Stimulated activated CD8-positive, alpha-beta memory T cell treated with anti-CD3 and anti-CD28 coated beads, Interleukin-12 subunit alpha, Interleukin-12 subunit beta, amount 100 ng/mL, for 4 hours (primary cell): Measurements from ENCODE around the gene AMPD3.

ENCODE experiments used
- DNase-seq: peaks from one replicate; pipeline ENCODE4 v3.0.0-alpha.2; 2020; ENCODE audit warnings: low read depth

AMPD3 gene

DNA sequence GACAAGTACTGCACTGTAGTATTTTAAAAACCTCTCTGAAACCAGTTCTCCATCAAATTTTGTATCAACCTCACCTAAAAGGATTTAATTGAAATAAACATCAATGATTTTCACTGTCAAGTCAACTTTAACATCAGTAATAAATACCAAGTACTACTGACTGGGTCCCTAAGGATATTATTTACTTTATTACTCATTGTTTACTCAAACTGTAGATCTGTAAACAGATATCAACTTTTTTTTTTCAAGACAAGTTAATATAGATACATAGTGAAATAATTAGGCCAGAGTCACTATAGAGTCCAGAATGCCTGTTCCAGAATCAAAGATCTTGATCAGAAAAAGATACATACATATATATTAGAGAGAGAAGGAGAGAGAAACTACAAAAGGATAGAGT is 84.3 kb downstream of the AMPD3 start:
- DNase-seq, result no peak

DNA sequence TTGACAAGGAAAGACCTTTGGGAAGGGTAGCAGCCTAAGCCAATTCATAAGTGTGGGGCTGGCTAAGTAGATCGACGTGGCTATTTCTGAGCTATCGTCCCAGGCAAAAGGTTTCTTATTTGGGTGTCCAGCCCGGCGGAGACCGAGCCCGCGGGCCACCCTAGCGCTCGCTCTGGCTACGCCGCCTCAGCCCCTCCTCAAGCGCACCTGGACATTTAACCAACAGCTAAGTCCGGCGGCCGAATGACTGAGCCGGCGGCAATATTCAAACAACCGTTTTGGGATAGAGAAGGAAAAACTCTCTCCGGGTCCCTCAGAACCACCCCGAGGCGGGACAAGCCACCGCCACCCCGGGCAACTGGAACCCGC is 85.5 kb downstream of the AMPD3 start:
- DNase-seq, result no peak

DNA sequence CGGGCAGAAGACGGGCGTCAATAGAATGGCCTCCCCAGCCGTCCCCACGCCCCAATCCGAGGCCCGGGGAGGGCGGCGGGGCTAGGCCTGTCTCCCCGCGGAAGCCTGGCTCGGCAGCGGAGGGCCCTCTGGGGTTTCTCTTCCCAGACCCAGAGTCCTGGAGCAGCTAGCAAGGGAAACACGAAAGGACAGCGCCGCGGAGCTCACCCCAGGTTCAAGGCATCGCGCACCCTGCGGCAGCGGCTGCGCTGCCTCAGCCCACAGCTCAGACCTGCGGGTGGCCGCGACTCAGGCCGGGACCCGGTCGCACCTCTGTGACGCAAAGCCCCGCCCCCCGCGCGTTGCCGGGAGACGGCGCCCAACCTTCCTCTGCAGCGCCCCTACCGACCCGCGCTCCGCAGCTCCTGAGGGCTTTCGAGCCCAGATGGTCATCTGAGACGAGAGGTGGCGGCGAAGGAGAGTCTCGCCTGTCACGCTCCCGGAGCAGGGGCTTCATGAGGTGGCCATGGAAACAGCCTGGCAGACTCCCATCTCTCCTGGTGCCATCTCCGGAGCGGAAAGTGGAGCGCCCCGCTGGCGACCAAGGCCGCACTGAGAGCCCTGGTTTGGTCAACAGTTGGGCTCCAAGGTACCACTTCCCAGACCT is 86.0 kb downstream of the AMPD3 start, which contains the start of gene RNF141:
TSS of gene RNF141 (minus strand) at position 273 of the 646 bp plus-strand sequence. CDS start 7,029 bp downstream, outside the sequence.
- DNase-seq, result peak; percentile 94

DNA sequence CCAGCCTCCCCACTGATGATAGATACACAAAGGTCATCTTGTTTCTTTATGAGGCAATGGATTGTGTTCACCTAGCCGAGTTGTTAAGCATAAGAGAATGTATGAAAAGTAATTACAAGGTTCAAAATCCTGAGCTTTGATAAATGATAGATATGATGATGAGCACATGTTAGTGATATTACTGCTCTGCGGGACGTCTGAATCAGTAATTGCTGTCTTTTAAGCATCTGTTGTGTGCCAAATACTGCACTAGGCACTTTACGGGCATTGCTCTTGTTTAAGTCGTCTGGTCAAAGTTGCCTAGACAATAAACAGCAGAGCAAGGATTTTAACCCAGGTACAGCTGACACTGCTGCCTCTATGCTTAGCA is 86.5 kb downstream of the AMPD3 start:
- DNase-seq, result no peak

DNA sequence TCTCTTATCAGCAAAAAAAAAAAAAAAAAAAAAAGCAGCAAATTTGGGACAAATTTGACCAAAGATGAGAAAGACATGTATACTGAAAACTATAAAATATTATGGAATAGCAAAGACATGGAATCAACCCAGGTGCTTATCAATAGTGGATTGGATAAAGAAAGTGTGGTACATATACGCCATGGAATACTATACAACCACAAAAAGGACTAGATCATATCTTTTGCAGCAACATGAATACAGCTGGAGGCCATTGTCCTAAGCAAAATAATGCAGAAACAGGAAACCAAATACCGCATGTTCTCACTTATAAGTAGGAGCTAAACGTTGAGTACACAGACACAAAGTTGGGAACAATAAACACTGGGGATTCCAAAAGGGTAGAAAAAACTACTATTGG is 87.7 kb downstream of the AMPD3 start:
- DNase-seq, result no peak

DNA sequence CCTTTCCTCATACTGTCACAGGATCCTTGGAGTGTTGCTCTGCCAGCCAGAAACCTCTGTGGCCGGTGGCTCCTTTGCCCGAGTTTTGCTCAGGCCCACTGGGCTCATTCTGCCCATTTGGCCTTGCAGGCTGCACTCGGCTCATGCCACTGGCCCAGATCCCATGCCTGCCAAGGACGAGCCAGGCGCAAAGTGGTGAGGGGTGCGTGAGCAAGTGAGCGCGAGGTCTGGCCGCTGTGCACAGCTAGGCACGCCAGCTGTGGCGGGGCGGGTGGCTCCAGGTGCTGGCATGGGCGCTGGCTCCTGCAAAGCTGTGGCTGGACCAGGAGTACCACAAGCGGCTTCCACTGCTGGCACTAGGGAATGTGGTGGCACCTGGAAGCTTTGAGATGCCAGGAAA is 88.7 kb downstream of the AMPD3 start:
- DNase-seq, result no peak

DNA sequence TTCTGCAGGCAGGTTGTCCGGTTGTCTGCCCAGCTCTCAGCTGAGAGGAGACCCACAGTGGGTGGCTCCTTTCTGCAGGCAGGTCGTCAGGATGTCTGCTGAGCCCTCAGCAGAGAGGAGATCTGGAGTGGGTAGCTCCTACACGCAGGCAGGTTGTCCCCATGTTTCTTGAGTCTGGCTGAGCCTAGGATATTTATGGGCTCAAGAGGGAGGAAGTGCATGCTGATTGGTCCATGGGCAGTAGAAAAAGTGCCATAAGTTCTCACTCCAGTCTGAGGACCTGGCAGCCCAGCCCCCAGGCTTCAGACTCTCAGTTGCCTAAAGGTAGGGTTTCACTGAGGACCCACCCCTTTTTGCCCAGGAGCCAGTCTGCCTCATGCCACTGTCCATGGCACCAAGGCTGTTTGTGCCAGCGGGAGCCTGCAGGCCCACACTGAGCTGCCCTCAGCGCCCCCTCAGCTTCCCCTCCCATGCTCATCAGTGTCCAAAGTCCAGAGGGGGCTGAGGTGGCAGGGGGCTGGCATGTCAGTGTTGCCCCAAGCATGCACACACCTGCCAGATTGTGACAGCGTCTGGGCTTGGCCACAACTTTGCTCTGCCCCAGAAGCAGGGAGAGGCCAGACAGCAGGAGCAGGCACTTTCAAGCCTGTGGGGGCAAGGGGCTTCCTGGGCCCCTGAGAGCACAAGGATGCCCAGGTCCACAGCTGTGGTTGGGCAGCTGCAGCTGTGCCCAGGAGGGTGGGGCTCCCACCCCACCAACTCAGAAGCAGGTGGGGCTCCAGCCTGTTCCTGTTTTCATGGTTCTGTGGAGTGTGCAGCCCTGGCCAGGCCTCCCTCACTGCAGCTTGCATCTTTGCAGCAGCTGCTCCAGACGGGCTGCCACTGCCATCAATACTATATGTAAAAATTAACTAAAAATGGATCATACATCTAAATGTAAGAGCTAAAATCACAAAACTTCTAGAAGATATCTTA is 89.7 kb downstream of the AMPD3 start:
- DNase-seq, result no peak

DNA sequence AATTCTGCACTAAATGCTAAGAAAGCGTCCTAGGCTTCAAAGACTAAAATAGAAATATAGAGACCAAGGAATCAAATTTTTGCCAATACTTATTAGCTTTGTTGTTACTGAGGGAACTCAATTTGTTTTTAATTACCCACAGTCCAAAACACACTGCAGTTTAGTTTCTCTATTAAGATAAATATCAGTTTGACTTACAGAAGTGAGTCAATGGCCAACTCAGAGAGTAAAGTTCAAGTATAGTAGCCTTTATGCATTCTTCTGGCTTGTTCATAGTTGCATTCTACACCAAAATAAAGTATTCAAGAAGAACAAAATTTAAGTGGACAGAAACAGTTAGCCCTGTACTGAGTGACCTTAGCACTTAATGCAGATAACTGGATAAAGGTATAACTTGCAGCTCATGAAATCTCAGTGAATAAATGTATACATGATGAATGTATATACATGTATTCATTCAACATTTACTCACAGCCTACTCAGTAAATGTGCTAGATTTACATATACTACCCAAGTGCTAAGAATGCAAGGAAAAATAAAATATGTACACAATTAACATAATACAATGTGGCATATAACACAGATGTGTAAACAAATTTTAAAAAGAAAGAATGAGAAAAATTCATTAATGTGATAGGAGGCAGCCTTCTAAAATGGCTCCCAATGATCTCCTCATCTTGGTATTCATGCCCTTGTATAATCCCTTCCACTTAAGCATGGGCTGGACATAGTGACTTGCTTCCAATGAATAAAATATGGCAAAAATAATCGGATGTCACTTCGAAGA is 95.6 kb downstream of the AMPD3 start:
- DNase-seq, result no peak

DNA sequence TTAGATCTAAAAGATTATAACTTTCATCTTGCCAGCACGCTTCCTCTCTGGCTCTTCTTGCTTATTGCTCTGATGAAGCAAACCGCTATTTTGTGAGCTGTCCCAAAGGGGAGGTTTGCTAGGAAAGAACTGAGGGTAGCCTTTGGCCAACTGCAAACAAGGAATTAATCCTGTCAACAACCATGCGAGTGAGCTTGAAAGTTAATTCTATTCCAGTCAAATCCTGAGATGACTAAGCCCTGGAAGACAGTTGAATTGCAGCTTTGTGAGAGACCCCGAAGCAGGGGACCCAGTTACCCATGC is 96.2 kb downstream of the AMPD3 start:
- no peak for DNase-seq

DNA sequence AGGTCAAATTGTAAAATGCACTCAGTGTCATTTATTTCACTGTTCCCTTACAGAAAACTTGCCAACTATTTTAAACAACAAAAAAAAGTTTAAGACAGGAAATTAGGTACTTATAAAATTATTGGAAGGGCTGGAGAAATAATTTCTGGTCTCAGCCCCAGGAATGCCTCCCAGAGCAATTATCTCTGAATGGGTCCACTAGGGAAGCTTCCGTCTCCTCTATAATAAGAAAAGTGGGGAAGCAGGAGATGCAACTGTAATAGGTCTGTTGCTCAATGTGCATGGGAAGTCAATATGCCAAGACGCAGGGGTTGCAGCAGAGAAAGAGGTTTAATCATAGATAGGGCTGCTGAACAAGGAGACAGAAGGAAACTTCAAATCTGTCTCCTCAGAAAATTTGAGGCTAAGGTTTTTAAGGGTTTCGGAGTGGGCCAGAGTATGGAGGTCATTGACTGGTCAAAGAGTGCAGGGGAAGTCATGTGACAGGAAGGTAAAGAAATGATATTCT is 96.8 kb downstream of the AMPD3 start:
- no peak for DNase-seq

DNA sequence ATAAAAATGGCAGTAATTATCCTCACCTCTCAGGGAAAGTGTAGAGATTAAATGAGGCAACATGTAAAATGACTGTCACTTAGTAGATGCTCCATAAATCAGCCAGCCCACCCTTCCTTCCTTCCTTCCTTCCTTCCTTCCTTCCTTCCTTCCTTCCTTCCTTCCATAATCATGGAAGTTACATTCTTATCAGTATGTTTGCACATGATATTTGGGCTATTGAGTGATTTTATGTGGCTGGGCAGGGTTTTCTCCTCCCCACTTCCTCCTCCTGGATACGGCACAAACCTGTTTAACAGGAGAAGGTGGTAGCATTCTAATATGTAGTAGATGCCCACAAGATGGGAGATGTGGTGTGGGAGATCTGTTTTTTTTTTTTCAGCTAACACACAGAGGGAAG is 101.5 kb downstream of the AMPD3 start:
- no peak for DNase-seq
